MM.1S (cell line): ENCODE results near the gene PCNX1.

Experiments
- DNase-seq: peaks from one replicate; pipeline ENCODE4 v3.0.0-alpha.2; 2015
- H2AFZ ChIP-seq: fragments of 300-600 bp; sonication (generic); 2 replicates; pipeline ENCODE4 v1.6.0; 2016; ENCODE audit warnings: antibody characterized with exemption, low read length
- H3F3A ChIP-seq: fragments of 300-600 bp; sonication (generic); 2 replicates; pipeline ENCODE4 v1.6.1; 2016; ENCODE audit warnings: mild to moderate bottlenecking, antibody characterized with exemption, low read length, moderate library complexity, mixed read lengths; ENCODE audit not compliant: insufficient read depth
- H3K27ac ChIP-seq: fragments of 300-600 bp; sonication (generic); 2 replicates; pipeline ENCODE4 v1.5.1; 2016; ENCODE audit warnings: mild to moderate bottlenecking, low read length
- H3K27me3 ChIP-seq: fragments of 300-600 bp; sonication (generic); replicated peaks from 2 replicates; pipeline ENCODE4 v1.6.0; 2016; ENCODE audit warnings: low read length; ENCODE audit not compliant: insufficient read depth
- H3K36me3 ChIP-seq: fragments of 300-600 bp; sonication (generic); replicated peaks from 2 replicates; pipeline ENCODE4 v1.6.1; 2016; ENCODE audit warnings: mild to moderate bottlenecking, low read length, mixed read lengths; ENCODE audit not compliant: insufficient read depth
- H3K4me1 ChIP-seq: fragments of 300-600 bp; sonication (generic); 2 replicates; pipeline ENCODE4 v1.6.1; 2016; ENCODE audit warnings: low read length, mixed read lengths
- H3K4me2 ChIP-seq: fragments of 300-600 bp; sonication (generic); 2 replicates; pipeline ENCODE4 v1.6.0; 2016; ENCODE audit warnings: low read depth, low read length
- H3K4me3 ChIP-seq: fragments of 300-600 bp; sonication (generic); 2 replicates; pipeline ENCODE4 v1.5.1; 2016; ENCODE audit warnings: low read length, mixed read lengths
- H3K79me2 ChIP-seq: fragments of 300-600 bp; sonication (generic); 2 replicates; pipeline ENCODE4 v1.6.1; 2016; ENCODE audit warnings: mixed run types, low read length, mixed read lengths
- H3K9ac ChIP-seq: fragments of 300-600 bp; sonication (generic); 2 replicates; pipeline ENCODE4 v1.6.1; 2016; ENCODE audit warnings: low read length, mixed read lengths
- H3K9me2 ChIP-seq: fragments of 300-600 bp; sonication (generic); replicated peaks from 2 replicates; pipeline ENCODE4 v1.6.1; 2016; ENCODE audit warnings: mild to moderate bottlenecking, low read length, mixed read lengths; ENCODE audit not compliant: insufficient read depth
- H3K9me3 ChIP-seq: fragments of 300-600 bp; sonication (generic); replicated peaks from 2 replicates; pipeline ENCODE4 v1.6.1; 2016; ENCODE audit warnings: mild to moderate bottlenecking, low read length, mixed read lengths; ENCODE audit not compliant: insufficient read depth
- H4K20me1 ChIP-seq: fragments of 300-600 bp; sonication (generic); 2 replicates; pipeline ENCODE4 v1.6.1; 2016; ENCODE audit warnings: mild to moderate bottlenecking, low read length, moderate library complexity, mixed read lengths; ENCODE audit not compliant: insufficient read depth
- CTCF ChIP-seq: fragments of 300-600 bp; sonication (generic); IDR thresholded peaks from 2 replicates; pipeline ENCODE4 v1.5.1; 2016; ENCODE audit warnings: antibody characterized with exemption, low read length, mixed read lengths
- EZH2 ChIP-seq: fragments of 300-600 bp; sonication (generic); optimal IDR thresholded peaks from 2 replicates; pipeline ENCODE3; 2017; ENCODE audit warnings: low read depth, mild to moderate bottlenecking, antibody characterized with exemption, low read length, mixed read lengths
- EZH2phosphoT487 ChIP-seq: fragments of 300-600 bp; sonication (generic); IDR thresholded peaks from 2 replicates; pipeline ENCODE4 v1.6.1; 2018; ENCODE audit warnings: antibody characterized with exemption, low read length

PCNX1 gene

GRCh38 chr14:70901269-70901668 lies 6.0 kb upstream of the PCNX1 start:
- no peak for DNase-seq
- no peak overlapping the region for H3K4me3 ChIP-seq
- no peak overlapping the region for H3K4me2 ChIP-seq
- H3K9ac ChIP-seq, result no peak overlapping the region
- no peaks in the 10 kb centered on the region for H3K27me3 ChIP-seq
- H4K20me1 ChIP-seq, result no peaks in the 10 kb centered on the region
- H3K9me3 ChIP-seq, result no peaks in the 10 kb centered on the region
- no peaks in the 10 kb centered on the region for H3K36me3 ChIP-seq
- H3K4me1 ChIP-seq, result no peaks in the 10 kb centered on the region
- TF ChIP-seq EZH2phosphoT487 (no peak), CTCF (no peak)
- no peaks in the 10 kb centered on the region for H3K79me2 ChIP-seq
- H3K9me2 ChIP-seq, result no peaks in the 10 kb centered on the region
- no peak overlapping the region for H3K27ac ChIP-seq
- H3F3A ChIP-seq, result no peaks in the 10 kb centered on the region
- H2AFZ ChIP-seq, result no peak overlapping the region

GRCh38 chr14:70902184-70902583 lies 5.1 kb upstream of the PCNX1 start:
- Histone ChIP-seq H3K4me3 (no peak overlapping the region), H3K9me3 (no peaks in the 10 kb centered on the region), H3K9me2 (no peaks in the 10 kb centered on the region), H2AFZ (no peak overlapping the region), H3K36me3 (no peaks in the 10 kb centered on the region), H4K20me1 (no peaks in the 10 kb centered on the region), H3K4me1 (no peaks in the 10 kb centered on the region), H3F3A (no peaks in the 10 kb centered on the region), H3K4me2 (no peak overlapping the region), H3K79me2 (no peaks in the 10 kb centered on the region), H3K27me3 (no peaks in the 10 kb centered on the region), H3K9ac (no peak overlapping the region), H3K27ac (no peak overlapping the region)
- DNase-seq, result no peak
- TF ChIP-seq CTCF, result no peak
- TF ChIP-seq EZH2phosphoT487, result no peak
- no peak for TF ChIP-seq EZH2

- Histone ChIP-seq H3K27me3 (no peaks in the 10 kb centered on the region), H2AFZ (no peak overlapping the region), H3K79me2 (peaks cover 16% of the 10 kb centered on the region), H4K20me1 (no peaks in the 10 kb centered on the region), H3F3A (no peaks in the 10 kb centered on the region), H3K9me3 (no peaks in the 10 kb centered on the region), H3K36me3 (no peaks in the 10 kb centered on the region), H3K4me3 (no peak overlapping the region), H3K4me1 (no peaks in the 10 kb centered on the region), H3K9ac (no peak overlapping the region), H3K4me2 (no peak overlapping the region), H3K27ac (no peak overlapping the region), H3K9me2 (no peaks in the 10 kb centered on the region)
- TF ChIP-seq EZH2phosphoT487 (no peak), EZH2 (no peak), CTCF (no peak)
- DNase-seq, result no peak
Observed at GRCh38 chr14:70904373-70904772, 2.9 kb upstream of the PCNX1 start.
